Duodenal mucosa (tissue), 2 donors: ENCODE results near the gene APP.

Experiments
- H3K27ac ChIP-seq: one replicate; pipeline ENCODE4 v1.7.0; 2013; ENCODE audit warnings: low read depth, low read length
- H3K27me3 ChIP-seq, 2 donors: one replicate each; pipeline ENCODE4 v1.7.0; 2013; ENCODE audit warnings: low read length in 2 of 2, control low read depth in 1 of 2; ENCODE audit not compliant: insufficient read depth in 2 of 2, control insufficient read depth in 1 of 2
- H3K36me3 ChIP-seq, 2 donors: one replicate each; pipeline ENCODE4 v1.7.0; 2013; ENCODE audit warnings: low read length in 2 of 2, control low read depth in 1 of 2; ENCODE audit not compliant: insufficient read depth in 2 of 2, control insufficient read depth in 1 of 2
- H3K4me1 ChIP-seq, 2 donors: one replicate each; pipeline ENCODE4 v1.7.0; 2013; ENCODE audit warnings: low read length in 2 of 2, control low read depth in 1 of 2; ENCODE audit not compliant: insufficient read depth in 2 of 2, control insufficient read depth in 1 of 2
- H3K4me3 ChIP-seq, 2 donors: one replicate each; pipeline ENCODE4 v1.7.0; 2013; ENCODE audit warnings: low read length in 2 of 2, low read depth in 1 of 2
- H3K9ac ChIP-seq, 2 donors: one replicate each; pipeline ENCODE4 v1.7.0; 2013; ENCODE audit warnings: low read length in 2 of 2, low read depth in 1 of 2
- H3K9me3 ChIP-seq, 2 donors: one replicate each; pipeline ENCODE4 v1.7.0; 2013; ENCODE audit warnings: low read length in 2 of 2, control low read depth in 1 of 2; ENCODE audit not compliant: control insufficient read depth in 1 of 2

APP gene

DNA sequence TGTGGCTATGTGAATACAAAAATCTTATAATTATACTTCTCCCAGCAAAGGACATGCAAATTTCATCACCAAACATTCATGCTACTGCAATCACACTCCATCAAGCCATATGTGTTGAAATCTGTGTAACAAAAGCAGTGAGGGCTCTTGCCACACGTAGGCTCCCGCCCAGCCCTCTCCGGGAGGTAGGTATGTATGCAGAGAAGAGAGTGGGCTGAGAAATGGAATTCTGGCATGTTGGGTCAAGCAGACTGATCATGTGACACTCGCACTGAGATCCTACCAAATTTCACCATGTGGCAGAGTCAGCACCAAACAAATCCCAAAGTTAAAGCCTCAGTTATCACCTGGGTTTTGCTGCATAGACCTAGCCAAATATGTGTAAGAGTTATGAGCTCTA is 49.7 kb downstream of the APP start:
- Histone ChIP-seq H3K27me3 (no peaks in the 10 kb centered on the region), H3K27ac (no peak overlapping the region), H3K9me3 (no peaks in the 10 kb centered on the region), H3K36me3 (no peaks in the 10 kb centered on the region), H3K9ac (no peak overlapping the region), H3K4me3 (no peak overlapping the region), H3K4me1 (peaks cover 13 to 17% of the 10 kb centered on the region in 2 donors)

DNA sequence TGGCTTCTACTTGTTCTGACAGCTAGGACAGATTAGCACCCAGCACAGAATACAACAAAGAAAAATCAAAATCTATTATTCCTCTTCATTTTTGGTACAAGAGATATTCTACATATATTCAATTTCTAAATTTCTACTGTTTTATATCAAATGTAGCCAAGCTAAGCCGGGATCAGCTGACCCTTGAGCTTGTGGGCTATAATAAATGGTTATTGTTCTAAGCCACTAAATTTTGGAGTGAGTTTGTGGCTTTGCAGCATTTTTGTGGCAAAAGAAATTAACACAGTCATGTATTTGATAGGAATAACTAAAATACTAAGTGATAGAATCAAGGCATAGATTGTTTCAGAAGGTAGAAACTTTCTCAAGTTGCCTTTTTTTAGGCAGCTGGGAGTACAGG is 50.7 kb downstream of the APP start:
- H3K36me3 ChIP-seq: no peaks in the 10 kb centered on the region
- no peaks in the 10 kb centered on the region for H3K9me3 ChIP-seq
- H3K9ac ChIP-seq: no peak overlapping the region
- H3K27ac ChIP-seq: no peak overlapping the region
- H3K4me3 ChIP-seq: no peak overlapping the region
- no peaks in the 10 kb centered on the region for H3K27me3 ChIP-seq
- peaks cover 9 to 10% of the 10 kb centered on the region in 2 donors for H3K4me1 ChIP-seq

DNA sequence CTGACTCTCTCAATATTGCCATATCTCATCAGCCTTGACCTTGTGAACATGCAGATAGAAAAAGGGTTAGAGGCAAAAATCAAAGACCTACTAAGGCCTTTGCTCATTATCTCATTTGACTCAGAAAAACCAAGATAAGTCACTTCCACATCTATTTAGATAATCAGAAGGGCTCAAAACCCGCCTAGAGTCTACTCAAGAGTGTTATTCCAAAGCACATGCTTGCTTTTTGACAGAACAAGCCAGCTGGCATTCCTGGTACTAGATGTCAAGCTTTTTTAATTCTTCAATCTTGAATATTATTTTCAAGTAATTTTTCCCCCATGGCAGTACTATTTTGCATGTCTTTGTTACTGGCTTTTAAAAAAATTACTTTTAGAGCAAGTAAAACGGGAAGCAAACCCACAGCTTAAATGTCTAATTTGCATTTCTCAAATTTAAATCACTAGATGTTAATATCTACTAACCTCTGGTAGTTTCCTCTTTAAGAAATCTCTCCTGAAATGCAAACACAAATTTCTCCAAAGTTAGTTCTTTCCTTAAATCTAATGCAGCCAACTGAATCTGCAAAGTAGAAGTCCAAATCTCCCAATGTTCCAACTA is 51.5 kb downstream of the APP start:
- Histone ChIP-seq H3K4me1 (peaks cover 3 to 4% of the 10 kb centered on the region in 2 donors), H3K36me3 (no peaks in the 10 kb centered on the region), H3K4me3 (no peak overlapping the region), H3K27ac (no peak overlapping the region), H3K9ac (no peak overlapping the region), H3K9me3 (no peaks in the 10 kb centered on the region), H3K27me3 (no peaks in the 10 kb centered on the region)

DNA sequence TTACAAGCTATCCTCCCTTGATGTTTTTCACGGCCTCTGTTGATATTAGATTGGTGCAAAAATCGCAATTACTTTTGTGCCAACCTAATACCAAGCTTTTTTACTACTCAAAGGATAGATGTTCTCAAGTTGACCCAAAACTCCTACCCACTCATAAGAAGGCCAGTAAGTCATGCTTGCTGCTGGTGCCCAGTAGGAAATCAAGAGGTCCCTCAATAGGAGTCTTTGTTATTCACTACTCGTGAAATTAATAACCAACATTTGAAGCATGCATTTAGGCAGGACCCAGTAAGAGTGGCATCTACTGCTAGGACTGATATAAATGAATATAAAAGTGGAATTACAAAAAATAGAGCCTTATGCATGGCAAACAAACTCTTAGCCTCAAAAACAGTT is 52.6 kb downstream of the APP start:
- Histone ChIP-seq H3K4me1 (peaks cover 3 to 4% of the 10 kb centered on the region in 2 donors), H3K27ac (no peak overlapping the region), H3K4me3 (no peak overlapping the region)

DNA sequence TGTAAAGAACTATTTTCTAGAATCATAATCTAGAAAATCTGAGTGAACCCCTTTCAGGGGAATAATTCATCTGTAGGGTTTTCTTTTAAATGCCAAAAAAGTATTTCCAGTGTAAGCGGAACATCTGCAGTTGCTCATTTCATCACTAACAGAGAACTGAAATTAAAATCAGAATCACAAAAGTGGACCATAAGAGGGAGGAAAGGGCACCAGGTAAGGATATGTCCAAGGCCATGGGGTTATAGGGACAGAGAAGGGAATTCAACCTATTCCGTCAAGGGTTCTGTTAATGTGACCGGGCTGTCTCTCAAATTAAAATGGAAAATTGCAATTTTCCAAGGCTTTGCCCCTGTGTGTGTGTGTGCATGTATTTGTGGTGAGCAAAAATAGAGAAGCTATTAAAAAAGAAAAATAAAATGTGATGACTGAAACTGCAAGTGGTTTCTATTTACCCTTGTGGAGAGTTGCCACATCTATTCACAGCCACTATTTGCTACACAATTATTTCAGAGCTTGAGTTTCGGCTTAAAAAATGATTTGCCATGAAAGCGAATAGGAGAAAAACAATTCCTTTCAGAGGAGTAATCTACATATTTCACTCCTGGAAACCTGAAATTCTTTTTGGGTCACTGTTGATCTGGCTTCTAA is 53.1 kb downstream of the APP start:
- H3K9ac ChIP-seq: no peak overlapping the region
- H3K9me3 ChIP-seq: no peaks in the 10 kb centered on the region
- H3K27ac ChIP-seq: no peak overlapping the region
- H3K4me1 ChIP-seq: peaks cover 3 to 4% of the 10 kb centered on the region in 2 donors
- H3K4me3 ChIP-seq: no peak overlapping the region
- H3K27me3 ChIP-seq: no peaks in the 10 kb centered on the region
- H3K36me3 ChIP-seq: no peaks in the 10 kb centered on the region

More for the DNA sequence above, 52.6 kb downstream of the APP start:
- H3K36me3 ChIP-seq: no peaks in the 10 kb centered on the region
- no peak overlapping the region for H3K9ac ChIP-seq
- no peaks in the 10 kb centered on the region for H3K27me3 ChIP-seq
- no peaks in the 10 kb centered on the region for H3K9me3 ChIP-seq

DNA sequence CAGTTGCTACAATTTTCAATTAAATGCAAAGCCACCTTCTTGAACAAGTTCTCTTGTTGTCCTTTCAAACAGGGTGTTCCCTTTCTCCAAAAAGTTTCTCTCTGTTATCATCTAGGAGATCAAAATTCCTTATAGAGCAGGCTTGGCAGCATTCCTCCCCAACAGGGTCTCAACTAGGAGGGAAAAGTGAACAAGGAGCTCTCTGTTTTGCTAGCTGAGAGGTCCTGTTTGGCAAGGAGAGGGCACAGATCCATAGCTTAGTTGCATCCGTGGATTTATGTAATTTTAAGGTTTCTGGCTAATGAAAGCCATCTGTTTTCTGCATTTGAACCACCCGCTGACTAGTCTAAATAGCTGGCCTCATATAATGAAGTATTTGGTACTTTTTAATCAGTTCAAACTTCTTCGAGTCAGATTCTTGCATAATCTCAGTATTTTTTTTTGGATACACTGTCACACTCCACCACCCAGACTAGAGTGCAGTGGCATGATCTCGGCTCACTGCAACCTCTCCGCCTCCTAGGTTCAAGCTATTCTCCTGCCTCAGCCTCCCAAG is 54.0 kb downstream of the APP start:
- Histone ChIP-seq H3K9me3 (no peaks in the 10 kb centered on the region), H3K4me1 (peaks cover 3 to 4% of the 10 kb centered on the region in 2 donors), H3K36me3 (no peaks in the 10 kb centered on the region), H3K4me3 (no peak overlapping the region), H3K27ac (no peak overlapping the region), H3K27me3 (no peaks in the 10 kb centered on the region), H3K9ac (no peak overlapping the region)

DNA sequence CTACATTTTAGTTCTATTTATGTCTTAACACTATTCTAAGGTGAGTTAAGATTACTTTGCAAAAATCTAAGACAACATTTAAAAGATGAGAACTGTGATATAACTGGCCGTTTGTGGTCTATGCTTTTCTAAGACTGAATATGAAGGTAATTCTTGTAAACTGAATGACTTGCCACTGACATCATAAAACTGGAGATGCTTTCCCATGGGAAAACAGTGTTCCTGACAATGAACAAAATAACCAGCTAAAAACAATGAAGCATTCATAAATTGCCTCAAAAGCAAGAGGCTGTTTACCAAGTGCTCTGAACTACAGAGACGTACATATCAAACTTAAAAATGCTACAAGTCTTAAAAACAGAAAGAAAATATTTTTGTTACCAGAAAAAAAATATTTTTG is 54.7 kb downstream of the APP start:
- Histone ChIP-seq H3K9ac (no peak overlapping the region), H3K4me3 (no peak overlapping the region), H3K27ac (no peak overlapping the region), H3K27me3 (no peaks in the 10 kb centered on the region), H3K36me3 (peaks cover 0 to 4% of the 10 kb centered on the region in 2 donors), H3K9me3 (no peaks in the 10 kb centered on the region), H3K4me1 (peaks cover 3 to 4% of the 10 kb centered on the region in 2 donors)

DNA sequence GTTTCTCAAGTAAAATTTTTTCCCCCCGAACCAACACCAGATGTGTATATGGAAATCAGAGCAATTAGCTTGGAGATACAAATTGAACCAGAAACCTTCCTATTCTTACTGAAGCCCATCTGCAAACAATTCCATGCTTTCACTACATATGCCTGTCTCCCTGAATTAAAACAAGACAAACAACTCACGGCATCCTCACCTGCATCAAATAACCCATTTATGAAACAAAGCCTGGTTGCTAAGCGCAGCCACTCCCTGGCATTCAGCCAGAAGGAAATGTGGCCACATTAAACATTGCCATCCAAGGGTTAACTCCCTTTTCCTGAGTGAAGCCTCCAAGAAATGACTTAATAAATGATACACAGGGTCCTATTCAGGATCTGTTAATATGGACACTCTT is 55.3 kb downstream of the APP start:
- Histone ChIP-seq H3K9me3 (no peaks in the 10 kb centered on the region), H3K9ac (no peak overlapping the region), H3K4me3 (no peak overlapping the region), H3K27ac (no peak overlapping the region), H3K36me3 (peaks cover 0 to 4% of the 10 kb centered on the region in 2 donors), H3K4me1 (peaks cover 3 to 4% of the 10 kb centered on the region in 2 donors), H3K27me3 (no peaks in the 10 kb centered on the region)

DNA sequence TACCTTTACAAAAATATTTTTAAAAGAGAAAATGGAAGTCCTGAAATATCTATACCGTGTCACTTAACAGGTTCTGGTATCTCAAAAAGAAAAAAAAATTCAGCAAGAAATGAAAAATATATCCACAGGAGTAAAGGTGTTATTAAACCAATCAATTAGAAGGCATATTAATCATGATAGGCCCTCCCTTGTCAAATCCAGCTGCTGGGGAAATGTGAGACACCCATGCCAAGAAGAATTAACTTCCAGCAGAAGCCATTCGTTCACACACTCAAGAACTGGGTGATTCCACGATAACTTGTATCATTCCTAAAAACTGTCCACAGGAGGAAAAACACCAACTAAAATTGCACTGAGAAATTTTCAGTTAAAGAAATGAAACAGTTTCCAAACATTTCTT is 57.6 kb downstream of the APP start:
- Histone ChIP-seq H3K27me3 (no peaks in the 10 kb centered on the region), H3K9me3 (no peaks in the 10 kb centered on the region), H3K36me3 (peaks cover 3 to 4% of the 10 kb centered on the region in 2 donors), H3K4me1 (peaks cover 0 to 4% of the 10 kb centered on the region in 2 donors), H3K9ac (no peak overlapping the region), H3K27ac (no peak overlapping the region), H3K4me3 (no peak overlapping the region)

DNA sequence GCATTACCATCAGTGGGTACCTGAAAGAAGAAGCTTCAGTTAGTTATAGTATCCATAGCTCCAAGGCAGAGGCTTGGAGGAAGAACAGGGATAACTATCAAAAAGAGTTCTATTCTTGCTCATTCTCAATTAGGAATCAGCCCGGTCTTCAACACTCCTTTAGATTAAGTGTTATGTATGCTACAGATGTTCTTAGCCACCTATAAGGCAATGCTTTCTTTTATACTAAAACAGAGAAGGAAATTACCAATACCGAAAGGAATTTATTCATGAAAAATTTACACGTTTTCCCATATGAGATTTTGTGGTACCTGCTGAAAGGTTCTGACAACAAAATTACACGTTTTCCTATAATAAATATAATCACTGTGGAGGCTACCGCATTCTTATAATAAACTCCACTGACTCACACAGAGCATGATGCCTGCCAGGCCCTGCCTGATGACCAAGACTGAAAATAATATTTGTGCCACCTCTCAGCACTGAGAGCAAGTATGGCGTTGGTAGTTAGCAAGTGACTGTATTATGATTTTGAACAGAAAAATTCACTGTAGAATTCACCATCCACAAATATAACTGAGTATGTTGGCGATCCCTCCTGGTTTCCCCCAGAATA is 58.3 kb downstream of the APP start:
- Histone ChIP-seq H3K9ac (no peak overlapping the region), H3K4me1 (peaks cover 0 to 4% of the 10 kb centered on the region in 2 donors)

More for the DNA sequence above, 58.3 kb downstream of the APP start:
- no peak overlapping the region for H3K4me3 ChIP-seq
- no peaks in the 10 kb centered on the region for H3K9me3 ChIP-seq
- H3K36me3 ChIP-seq: peaks cover 3 to 8% of the 10 kb centered on the region in 2 donors
- no peak overlapping the region for H3K27ac ChIP-seq
- H3K27me3 ChIP-seq: no peaks in the 10 kb centered on the region
